Lower leg skin (tissue), 4 donors: ENCODE measurements around the gene ACAN. TPM values are rescaled to one million over a fixed set of nuclear protein-coding genes. Genes with fewer than 3 reads are reported as not detected.

Experiments used
- DNase-seq, 2 donors: peaks; one replicate each; pipeline ENCODE4 v3.0.0-alpha.2; 2019; ENCODE audit warnings: low spot score in 2 of 2
- H3K4me3 ChIP-seq: fragments of 200-600 bp; sonication (generic); 2 replicates; pipeline ENCODE4 v1.5.1; 2017; ENCODE audit warnings: mild to moderate bottlenecking, low read depth; ENCODE audit not compliant: poor library complexity, severe bottlenecking
- CTCF ChIP-seq, 3 donors: fragments of 450-650 bp; IDR thresholded peaks; one replicate each; pipeline ENCODE4 v1.5.1; 2016; ENCODE audit warnings: antibody characterized with exemption in 3 of 3, mild to moderate bottlenecking in 3 of 3, moderate library complexity in 2 of 3
- POLR2A ChIP-seq, 2 donors: fragments of 450-650 bp; IDR thresholded peaks; one replicate each; pipeline ENCODE4 v1.6.1; 2016 to 2017; ENCODE audit warnings: antibody characterized with exemption in 2 of 2, mild to moderate bottlenecking in 1 of 2, moderate library complexity in 1 of 2
- WGBS, 2 donors: methylation state at CpG; one replicate each; pipeline ENCODE4 v1.1.5; 2018; 5-methylcytosine and 5-hydroxymethylcytosine counted together
- intact Hi-C: fragments of 100-400 bp; cut with DNase I; formaldehyde crosslinking; loops from one replicate; pipeline ENCODE4 v1.15.0; 2023; ENCODE audit warnings: low total_unique reads
- total RNA-seq, 4 donors: library from RNA; depleted of rRNA; stranded (reverse); fragments of >200 nt; gene quantifications; one replicate each; pipeline ENCODE4 v1.1.0, GENCODE V29; 2016

Gene ACAN
- total RNA-seq, 4 donors from 2014 or later, result 0.17 to 0.61 (median 0.58) TPM; not detected in 1

- WGBS, 2 donors, result 73 to 77% methylated on average over 2 of the region's 2 CpGs
- no peak for TF ChIP-seq POLR2A (IDR thresholded peaks at IDR 0.05)
- no peak for TF ChIP-seq CTCF (IDR thresholded peaks at IDR 0.05)
- intact Hi-C loops, result no loop called here
- H3K4me3 ChIP-seq, result no peak overlapping the region
- DNase-seq, result no peak
Observed at GRCh38 chr15:88765212-88765611, 38.0 kb upstream of the ACAN start.

GRCh38 chr15:88769161-88769971 is 33.9 kb upstream of the ACAN start:
- TF ChIP-seq POLR2A (IDR thresholded peaks at IDR 0.05) (no peak), CTCF (IDR thresholded peaks at IDR 0.05) (no peak)
- intact Hi-C loops, result no loop called here
- H3K4me3 ChIP-seq, result no peak overlapping the region
- 10 to 13% methylated on average over 38 of the region's 38 CpGs for WGBS, 2 donors
- no peak for DNase-seq

GRCh38 chr15:88775776-88776175 is 27.5 kb upstream of the ACAN start:
- no peak for DNase-seq
- 92% methylated on average over 4 of the region's 4 CpGs for WGBS, 2 donors
- intact Hi-C loops, result no loop called here
- no peak for TF ChIP-seq CTCF (IDR thresholded peaks at IDR 0.05)
- no peak for TF ChIP-seq POLR2A (IDR thresholded peaks at IDR 0.05)
- H3K4me3 ChIP-seq, result no peak overlapping the region

GRCh38 chr15:88776646-88777045 is 26.6 kb upstream of the ACAN start:
- H3K4me3 ChIP-seq, result no peak overlapping the region
- TF ChIP-seq POLR2A (IDR thresholded peaks at IDR 0.05), result no peak
- TF ChIP-seq CTCF (IDR thresholded peaks at IDR 0.05), result no peak
- intact Hi-C loops, result no loop called here
- WGBS, 2 donors, result 74 to 82% methylated on average over 3 of the region's 3 CpGs
- no peak for DNase-seq

- intact Hi-C loops, result no loop called here
- TF ChIP-seq CTCF (IDR thresholded peaks at IDR 0.05), result no peak
- no peak for TF ChIP-seq POLR2A (IDR thresholded peaks at IDR 0.05)
- H3K4me3 ChIP-seq, result no peak overlapping the region
- WGBS, 2 donors, result 89 to 91% methylated on average over 1 of the region's 1 CpG
- DNase-seq, result no peak
Observed at GRCh38 chr15:88779944-88780343, 23.3 kb upstream of the ACAN start.

- TF ChIP-seq CTCF (IDR thresholded peaks at IDR 0.05) (no peak), POLR2A (IDR thresholded peaks at IDR 0.05) (no peak)
- intact Hi-C loops, result no loop called here
- DNase-seq, result peak in 1 of 2 donors; percentile 66
- no peak overlapping the region for H3K4me3 ChIP-seq
- 58 to 69% methylated on average over 8 of the region's 8 CpGs for WGBS, 2 donors
Observed at GRCh38 chr15:88782465-88782864, 20.8 kb upstream of the ACAN start.
